ENCODE measurements around the gene MTG2.

DNA sequence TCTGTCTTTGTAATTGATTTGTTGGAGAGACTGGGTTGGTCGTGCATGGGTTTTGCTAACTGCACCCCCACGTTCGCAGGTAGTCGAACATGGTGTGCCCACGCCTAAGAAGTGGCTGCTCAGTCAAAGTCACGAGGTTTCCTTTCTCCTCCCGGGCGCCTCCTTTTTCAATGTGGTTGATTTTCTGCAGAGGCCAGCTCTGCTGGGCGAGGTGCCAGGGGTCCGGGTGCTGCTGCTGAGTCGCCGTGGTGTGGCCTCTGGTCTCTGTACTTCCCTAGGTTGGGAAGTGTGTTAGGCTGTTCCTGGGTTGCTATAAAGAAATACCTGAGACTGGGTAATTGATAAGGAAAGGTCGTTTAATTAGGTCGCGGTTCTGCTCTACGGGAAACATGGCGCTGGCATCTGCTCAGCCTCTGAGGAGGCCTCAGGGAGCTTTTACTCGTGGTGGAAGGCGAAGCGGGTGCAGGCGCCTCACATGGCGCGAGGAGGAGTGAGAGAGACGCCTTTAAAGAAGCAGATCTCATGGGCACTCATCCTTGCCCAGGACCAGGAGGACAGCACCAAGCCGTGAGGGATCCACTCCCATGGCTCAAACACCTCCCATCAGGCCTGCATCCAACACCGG, 69.6 kb downstream of the MTG2 start:
- TF ChIP-seq, protein P1, sequence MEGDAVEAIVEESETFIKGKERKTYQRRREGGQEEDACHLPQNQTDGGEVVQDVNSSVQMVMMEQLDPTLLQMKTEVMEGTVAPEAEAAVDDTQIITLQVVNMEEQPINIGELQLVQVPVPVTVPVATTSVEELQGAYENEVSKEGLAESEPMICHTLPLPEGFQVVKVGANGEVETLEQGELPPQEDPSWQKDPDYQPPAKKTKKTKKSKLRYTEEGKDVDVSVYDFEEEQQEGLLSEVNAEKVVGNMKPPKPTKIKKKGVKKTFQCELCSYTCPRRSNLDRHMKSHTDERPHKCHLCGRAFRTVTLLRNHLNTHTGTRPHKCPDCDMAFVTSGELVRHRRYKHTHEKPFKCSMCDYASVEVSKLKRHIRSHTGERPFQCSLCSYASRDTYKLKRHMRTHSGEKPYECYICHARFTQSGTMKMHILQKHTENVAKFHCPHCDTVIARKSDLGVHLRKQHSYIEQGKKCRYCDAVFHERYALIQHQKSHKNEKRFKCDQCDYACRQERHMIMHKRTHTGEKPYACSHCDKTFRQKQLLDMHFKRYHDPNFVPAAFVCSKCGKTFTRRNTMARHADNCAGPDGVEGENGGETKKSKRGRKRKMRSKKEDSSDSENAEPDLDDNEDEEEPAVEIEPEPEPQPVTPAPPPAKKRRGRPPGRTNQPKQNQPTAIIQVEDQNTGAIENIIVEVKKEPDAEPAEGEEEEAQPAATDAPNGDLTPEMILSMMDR (IDR thresholded peaks at IDR 0.05) = no peak
- no peak for TF ChIP-seq CREB1 (CRISPR knock-in tag; IDR thresholded peaks at IDR 0.05)
- TF ChIP-seq, protein P2, sequence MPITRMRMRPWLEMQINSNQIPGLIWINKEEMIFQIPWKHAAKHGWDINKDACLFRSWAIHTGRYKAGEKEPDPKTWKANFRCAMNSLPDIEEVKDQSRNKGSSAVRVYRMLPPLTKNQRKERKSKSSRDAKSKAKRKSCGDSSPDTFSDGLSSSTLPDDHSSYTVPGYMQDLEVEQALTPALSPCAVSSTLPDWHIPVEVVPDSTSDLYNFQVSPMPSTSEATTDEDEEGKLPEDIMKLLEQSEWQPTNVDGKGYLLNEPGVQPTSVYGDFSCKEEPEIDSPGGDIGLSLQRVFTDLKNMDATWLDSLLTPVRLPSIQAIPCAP (CRISPR knock-in tag; IDR thresholded peaks at IDR 0.05) = no peak
- TF ChIP-seq ESRRA (CRISPR knock-in tag; IDR thresholded peaks at IDR 0.05; ENCODE audit: borderline replicate concordance) = no peak
- TF ChIP-seq GABPB1 (CRISPR knock-in tag; IDR thresholded peaks at IDR 0.05) = no peak
- TF ChIP-seq, protein P3, sequence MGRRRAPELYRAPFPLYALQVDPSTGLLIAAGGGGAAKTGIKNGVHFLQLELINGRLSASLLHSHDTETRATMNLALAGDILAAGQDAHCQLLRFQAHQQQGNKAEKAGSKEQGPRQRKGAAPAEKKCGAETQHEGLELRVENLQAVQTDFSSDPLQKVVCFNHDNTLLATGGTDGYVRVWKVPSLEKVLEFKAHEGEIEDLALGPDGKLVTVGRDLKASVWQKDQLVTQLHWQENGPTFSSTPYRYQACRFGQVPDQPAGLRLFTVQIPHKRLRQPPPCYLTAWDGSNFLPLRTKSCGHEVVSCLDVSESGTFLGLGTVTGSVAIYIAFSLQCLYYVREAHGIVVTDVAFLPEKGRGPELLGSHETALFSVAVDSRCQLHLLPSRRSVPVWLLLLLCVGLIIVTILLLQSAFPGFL (CRISPR knock-in tag; IDR thresholded peaks at IDR 0.05; ENCODE audit: borderline replicate concordance) = no peak
- no peak for TF ChIP-seq SP1 (CRISPR knock-in tag; conservative IDR thresholded peaks at IDR 0.05)
- no peak for TF ChIP-seq TEAD4 (CRISPR knock-in tag; IDR thresholded peaks at IDR 0.05)
- TF ChIP-seq, protein P4, sequence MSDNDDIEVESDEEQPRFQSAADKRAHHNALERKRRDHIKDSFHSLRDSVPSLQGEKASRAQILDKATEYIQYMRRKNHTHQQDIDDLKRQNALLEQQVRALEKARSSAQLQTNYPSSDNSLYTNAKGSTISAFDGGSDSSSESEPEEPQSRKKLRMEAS (CRISPR knock-in tag; IDR thresholded peaks at IDR 0.05) = no peak

Data from WTC11 (cell line).